Left renal pelvis (tissue), 4 donors: ENCODE results near the gene WWOX. TPM values are rescaled to one million over a fixed set of nuclear protein-coding genes. Genes with fewer than 3 reads are reported as not detected.

Experiments
- DNase-seq, 4 donors: peaks; one replicate each; pipeline ENCODE4 v3.0.0-alpha.2; 2013; ENCODE audit warnings: low read depth in 4 of 4, low spot score in 3 of 4
- polyA plus RNA-seq, 4 donors: library from polyadenylated mRNA; unstranded; fragments of 120-200 nt; gene quantifications; one replicate each; pipeline ENCODE4 v1.2.1, GENCODE V29; 2013; ENCODE audit not compliant: insufficient read length in 4 of 4

The WWOX gene
- polyA plus RNA-seq, 4 donors = 19.6 to 43.2 (median 39.7) TPM

- no peak for DNase-seq
Observed at GRCh38 chr16:78982096-78982744, 882.8 kb downstream of the WWOX start.

GRCh38 chr16:78984324-78984723 lies 884.9 kb downstream of the WWOX start:
- no peak for DNase-seq

DNA sequence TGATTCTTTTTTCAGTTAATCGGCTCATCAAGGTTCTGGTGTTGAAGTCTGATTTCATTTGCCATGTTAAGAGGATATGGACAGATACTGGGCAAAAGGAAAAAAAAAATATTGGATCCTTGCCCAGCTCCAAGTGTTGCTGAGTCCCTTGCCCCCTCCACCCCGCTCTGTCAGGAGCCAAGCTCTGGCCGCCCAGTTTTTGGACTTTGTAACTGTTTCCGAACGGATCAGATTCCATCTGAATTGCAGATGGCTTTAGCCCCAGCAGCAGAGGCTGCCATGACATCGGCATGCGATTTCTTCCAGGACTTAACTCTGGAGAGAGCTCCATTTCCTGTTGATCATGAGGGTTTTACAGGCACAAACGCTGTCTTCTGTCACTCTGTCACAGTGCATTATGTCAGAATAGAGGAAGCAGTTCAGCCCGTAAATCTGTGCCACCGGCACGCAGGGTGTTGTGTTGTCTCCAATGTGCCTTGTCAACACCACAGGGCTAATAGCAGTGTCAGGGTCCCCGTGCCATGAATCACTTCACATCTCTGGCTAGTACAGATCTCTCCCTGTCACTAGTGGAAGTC lies 885.5 kb downstream of the WWOX start:
- peak in 1 of 4 donors; percentile 16 for DNase-seq

DNA sequence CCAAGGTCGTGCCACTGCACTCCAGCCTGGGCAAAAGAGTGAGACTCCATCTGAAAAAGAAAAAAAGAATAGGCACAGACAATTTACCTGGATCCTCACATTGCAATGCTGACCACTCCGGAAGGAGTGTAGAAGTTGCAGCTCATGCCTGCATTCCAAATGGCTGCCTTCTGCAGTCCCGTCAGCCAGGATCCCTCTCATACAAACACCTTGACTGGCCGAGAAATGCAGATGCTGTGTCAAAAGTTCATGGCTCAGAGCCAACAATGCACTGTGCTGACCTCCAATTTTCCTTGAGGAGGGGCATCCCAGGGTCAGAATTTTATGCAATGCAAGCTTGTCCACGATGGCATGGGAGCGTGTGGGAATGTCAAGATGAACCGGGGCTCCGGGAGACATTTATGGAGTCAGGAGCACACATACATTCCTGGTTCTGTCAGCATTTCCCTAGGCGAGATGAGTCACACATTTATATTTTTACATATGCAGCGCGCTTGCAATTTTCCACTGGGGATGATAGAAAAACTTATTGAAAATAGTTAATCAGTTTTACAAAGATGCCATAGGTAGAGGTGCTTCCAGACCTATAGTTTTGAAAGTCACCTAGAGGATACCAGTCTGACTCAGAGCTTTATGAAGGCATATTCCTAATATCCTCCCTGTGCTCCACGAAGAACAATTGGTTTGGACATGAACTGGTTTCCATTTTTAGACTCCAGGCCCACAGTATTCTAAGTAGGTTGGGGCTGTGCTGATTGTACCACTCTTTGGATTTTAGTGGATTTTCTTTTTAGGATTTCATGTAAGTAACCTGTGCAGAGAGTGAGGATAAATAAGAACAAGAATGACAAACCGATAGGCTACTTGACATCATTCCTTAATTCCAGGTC lies 886.5 kb downstream of the WWOX start:
- DNase-seq = no peak

DNA sequence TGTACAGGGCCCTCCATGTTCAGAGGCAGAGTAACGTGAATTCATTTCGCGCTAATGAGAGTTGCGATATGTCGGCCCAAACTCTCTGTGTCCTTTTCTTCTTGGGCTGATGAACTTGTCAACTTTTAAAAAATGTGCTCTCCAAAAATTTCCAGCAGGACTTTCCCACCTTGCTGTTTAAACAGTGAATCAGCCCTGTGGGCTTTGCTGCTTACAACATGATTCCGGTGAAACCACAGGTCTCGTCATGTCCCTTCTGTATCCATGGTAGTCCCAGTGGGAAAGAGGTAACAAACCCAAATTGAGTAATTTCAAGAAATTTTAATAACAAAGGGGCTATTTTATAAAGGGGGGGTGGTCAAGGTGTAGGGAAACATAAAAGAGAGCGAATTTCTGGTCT lies 888.2 kb downstream of the WWOX start:
- no peak for DNase-seq

DNA sequence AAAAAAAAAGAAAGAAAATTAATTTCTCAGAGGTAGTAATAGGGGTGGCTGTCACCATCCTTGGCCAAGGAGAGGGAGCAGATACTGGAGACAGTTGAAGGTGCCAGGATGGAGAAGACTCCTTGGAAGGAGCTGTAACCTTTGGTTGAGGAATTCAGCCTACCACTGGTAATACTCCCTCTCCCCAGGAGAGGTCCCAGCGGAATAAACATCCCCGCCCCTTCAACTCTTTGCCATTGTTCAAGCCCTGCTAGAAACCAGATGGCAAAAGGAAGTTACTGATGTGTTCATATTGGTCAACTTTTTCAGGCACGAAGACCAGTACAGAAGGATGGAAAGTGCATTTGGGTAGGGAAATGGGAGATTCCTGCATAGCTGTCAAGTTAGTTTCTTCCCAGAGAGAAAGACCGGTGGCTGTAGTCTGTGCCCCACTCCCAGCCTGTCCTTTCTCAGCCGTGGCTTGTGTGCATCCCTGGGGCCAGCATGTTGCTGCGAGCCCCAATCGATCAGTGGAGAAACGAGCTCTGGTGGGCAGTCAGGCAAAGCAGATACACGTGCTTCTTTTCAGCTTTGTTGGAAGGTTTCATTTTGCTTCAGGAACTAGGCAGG lies 889.0 kb downstream of the WWOX start:
- no peak for DNase-seq

DNA sequence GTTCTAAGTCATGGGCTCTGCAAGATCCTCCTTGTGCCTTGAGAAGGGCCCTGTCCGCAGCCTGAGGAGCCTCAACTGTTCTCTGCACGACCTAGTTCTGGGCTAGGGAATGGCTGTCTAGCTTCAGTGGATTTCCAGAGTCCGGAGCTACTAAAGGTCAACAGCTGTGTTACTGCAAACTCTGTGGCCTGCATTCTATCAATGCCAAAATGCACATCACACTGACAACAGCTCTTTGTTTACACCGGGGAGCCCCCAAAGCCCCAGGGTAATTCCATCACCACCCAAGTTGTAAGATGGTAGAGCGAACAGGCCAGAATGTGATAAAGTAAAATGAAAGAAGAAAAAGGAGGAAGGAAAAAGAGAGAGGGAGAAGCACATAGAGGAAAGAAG lies 890.9 kb downstream of the WWOX start:
- DNase-seq = no peak

GRCh38 chr16:78992001-78992400 lies 892.5 kb downstream of the WWOX start:
- no peak for DNase-seq

DNA sequence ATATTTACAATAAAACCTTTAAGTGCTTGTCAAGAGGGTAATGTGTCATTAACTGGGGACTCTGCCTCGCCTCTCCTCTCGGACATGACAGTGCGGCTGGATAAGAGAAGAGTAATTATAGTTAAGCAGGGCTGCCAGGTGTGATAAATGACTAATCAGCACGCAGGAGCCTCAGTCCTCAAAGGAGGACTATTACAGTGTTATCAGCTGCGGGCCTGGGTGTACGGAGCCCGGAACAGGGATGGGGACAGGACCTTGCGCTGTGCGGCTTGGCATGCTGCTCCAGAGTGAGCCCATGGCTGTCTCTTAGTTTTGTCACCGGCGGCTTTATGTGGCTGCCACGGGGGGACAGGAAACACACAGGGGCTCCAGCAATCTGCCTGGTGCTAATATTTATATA lies 893.9 kb downstream of the WWOX start:
- DNase-seq = no peak

DNA sequence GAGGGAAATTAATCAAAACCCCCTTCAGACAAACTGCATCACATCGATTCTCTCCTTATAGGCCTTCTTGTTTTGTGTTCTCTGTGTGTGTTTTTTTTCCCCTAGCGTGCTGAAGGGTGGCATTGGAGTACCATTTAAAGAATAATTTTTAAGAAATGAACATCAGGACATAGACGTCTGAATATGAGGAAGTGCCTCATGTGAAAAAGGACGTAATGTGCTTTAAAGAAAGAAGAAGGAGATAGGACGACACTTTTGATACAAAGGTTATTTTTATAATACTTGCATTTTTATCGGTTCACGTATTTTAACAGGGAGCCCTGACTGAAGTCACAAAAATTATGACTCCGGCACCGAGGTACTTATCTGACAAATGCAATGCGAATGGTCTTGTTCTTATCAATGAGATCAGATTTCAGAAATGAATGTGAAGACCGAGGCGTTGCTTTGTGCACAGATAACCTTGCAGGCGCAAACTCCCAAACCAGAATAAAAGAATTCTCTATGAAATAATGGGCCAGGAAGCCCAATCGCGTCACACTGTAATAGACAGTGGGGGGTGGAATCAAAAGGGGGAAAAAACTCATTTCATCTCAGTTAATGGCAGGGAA lies 894.8 kb downstream of the WWOX start:
- no peak for DNase-seq

DNA sequence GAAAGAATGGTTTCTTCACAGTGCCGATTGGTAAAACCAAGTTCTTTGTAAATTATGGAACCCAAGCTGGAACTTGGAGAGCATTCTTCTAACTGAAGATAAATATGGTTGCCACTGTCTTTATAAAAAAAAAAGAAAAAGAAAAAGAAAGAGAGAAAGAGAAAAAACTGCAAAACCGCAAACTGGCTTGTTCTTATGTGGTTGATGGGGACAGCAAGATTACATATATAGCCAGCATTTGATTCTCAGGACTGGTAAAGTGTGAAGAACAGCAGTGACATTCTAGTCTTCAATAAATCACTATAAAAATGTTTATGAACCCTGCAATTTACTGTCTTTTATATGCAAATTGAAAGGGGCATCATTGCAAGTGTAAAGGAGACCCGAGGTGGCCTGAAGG lies 896.0 kb downstream of the WWOX start:
- DNase-seq = no peak

DNA sequence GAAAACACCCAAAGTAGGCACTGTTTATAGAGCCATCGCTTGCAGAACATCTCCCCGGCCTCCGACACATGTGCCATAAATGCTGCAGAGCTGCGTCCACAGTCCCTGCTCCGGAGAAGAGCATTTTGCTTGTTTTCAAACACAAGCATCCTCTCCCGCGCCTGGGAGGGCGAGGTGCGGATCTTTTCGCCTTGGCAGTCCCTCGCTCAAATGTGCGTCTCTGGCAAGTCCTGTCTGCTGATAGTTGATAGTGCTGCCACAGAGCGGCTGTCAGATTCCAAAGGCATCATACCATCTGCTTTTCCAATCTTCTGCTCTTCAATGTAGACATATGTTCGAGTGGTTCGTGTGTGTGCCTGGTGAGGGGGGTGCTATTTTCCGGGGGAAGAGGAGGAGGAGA lies 897.3 kb downstream of the WWOX start:
- no peak for DNase-seq

GRCh38 chr16:78998879-78999278 lies 899.4 kb downstream of the WWOX start:
- DNase-seq = no peak

- no peak for DNase-seq
Observed at GRCh38 chr16:79001156-79001967, 901.9 kb downstream of the WWOX start.

- DNase-seq = no peak
Observed at GRCh38 chr16:79003026-79003609, 903.7 kb downstream of the WWOX start.

GRCh38 chr16:79004309-79004708 lies 904.9 kb downstream of the WWOX start:
- DNase-seq = no peak

DNA sequence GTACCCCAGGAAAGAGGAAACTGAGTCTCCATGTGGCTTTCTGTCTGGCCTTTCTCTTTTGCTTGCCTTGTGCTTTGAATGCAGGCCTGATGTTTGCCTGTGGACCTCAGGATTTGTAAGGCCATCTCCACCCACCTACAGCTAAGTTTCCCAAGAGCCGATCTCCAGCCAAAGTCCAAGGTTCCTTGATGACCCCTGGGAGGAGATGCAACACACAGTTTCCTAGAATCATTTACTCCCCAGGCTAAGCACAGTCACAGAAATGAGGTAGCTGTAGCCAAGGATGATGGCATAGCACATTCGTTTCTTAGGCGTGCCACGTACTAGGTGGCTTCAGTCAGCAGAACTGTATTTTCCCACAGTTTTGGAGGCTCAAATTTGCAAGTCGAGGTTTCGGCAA lies 905.6 kb downstream of the WWOX start:
- DNase-seq = no peak

- no peak for DNase-seq
Observed at GRCh38 chr16:79006206-79006605, 906.8 kb downstream of the WWOX start.

DNA sequence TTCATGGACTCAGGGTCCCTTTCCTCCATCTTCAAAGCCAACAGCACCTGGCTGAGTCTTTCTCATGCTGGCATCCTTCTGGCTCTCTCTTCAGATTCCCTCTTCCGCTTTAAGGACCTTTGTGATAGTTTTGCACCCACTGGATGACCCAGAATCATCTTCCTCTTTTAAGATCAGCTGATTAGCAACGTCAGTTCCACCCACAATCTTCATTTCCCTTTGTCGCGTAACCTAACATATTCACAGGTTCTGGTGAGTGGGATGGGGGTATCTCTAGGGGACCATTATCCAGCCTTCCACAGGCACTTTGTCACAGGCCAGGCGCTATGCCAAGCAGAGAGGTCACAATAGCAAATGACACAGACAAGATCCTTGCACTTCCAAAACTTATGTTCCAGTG lies 907.3 kb downstream of the WWOX start:
- no peak for DNase-seq

- DNase-seq = no peak
Observed at GRCh38 chr16:79007614-79008013, 908.2 kb downstream of the WWOX start.
